GM23338 (cell line): ENCODE measurements around the gene YWHAH. TPM values are rescaled to one million over a fixed set of nuclear protein-coding genes. Genes with fewer than 3 reads are reported as not detected.

ENCODE experiments used
- ATAC-seq: fragments of 200-7000 bp; cut with Tn5 transposase; 3 replicates; pipeline ENCODE4 v1.9.1; 2020
- DNase-seq: peaks from one replicate; pipeline ENCODE4 v3.0.0-alpha.2; 2015; ENCODE audit warnings: low spot score
- H2AFZ ChIP-seq: fragments of 200-600 bp; sonication (generic); 2 replicates; pipeline ENCODE4 v1.8.0; 2016; ENCODE audit warnings: antibody characterized with exemption, mild to moderate bottlenecking, moderate library complexity
- H3F3A ChIP-seq: fragments of 200-600 bp; sonication (generic); replicated peaks from 2 replicates; pipeline ENCODE4 v1.8.0; 2017; ENCODE audit warnings: antibody characterized with exemption, mixed run types, low read depth
- H3K27ac ChIP-seq: fragments of 200-600 bp; sonication (generic); 2 replicates; pipeline ENCODE4 v1.6.1; 2016; ENCODE audit warnings: low read depth
- H3K27me3 ChIP-seq: fragments of 200-600 bp; sonication (generic); 2 replicates; pipeline ENCODE4 v1.8.0; 2016; ENCODE audit warnings: mild to moderate bottlenecking, mixed run types, moderate library complexity; ENCODE audit not compliant: insufficient read depth
- H3K36me3 ChIP-seq: fragments of 200-600 bp; sonication (generic); 2 replicates; pipeline ENCODE4 v1.8.0; 2016; ENCODE audit warnings: mild to moderate bottlenecking; ENCODE audit not compliant: insufficient read depth
- H3K4me1 ChIP-seq: fragments of 200-600 bp; sonication (generic); 2 replicates; pipeline ENCODE4 v1.8.0; 2016; ENCODE audit warnings: mild to moderate bottlenecking, moderate library complexity; ENCODE audit not compliant: insufficient read depth
- H3K4me2 ChIP-seq: fragments of 200-600 bp; sonication (generic); 2 replicates; pipeline ENCODE4 v1.7.1; 2017; ENCODE audit warnings: mixed run types
- H3K4me3 ChIP-seq: fragments of 200-600 bp; sonication (generic); 2 replicates; pipeline ENCODE4 v1.6.1; 2016; ENCODE audit warnings: mixed run types
- H3K79me2 ChIP-seq: fragments of 200-600 bp; sonication (generic); replicated peaks from 2 replicates; pipeline ENCODE4 v1.8.0; 2017; ENCODE audit warnings: mild to moderate bottlenecking; ENCODE audit not compliant: insufficient read depth
- H3K9me2 ChIP-seq: fragments of 200-600 bp; sonication (generic); 2 replicates; pipeline ENCODE4 v1.8.0; 2017; ENCODE audit not compliant: insufficient read depth
- H4K20me1 ChIP-seq: fragments of 200-600 bp; sonication (generic); replicated peaks from 2 replicates; pipeline ENCODE4 v1.8.0; 2017; ENCODE audit warnings: mild to moderate bottlenecking; ENCODE audit not compliant: insufficient read depth
- H3K27ac Mint-ChIP-seq: 2 replicates; pipeline ENCODE4 v1.8.0; 2020; ENCODE audit warnings: inconsistent platforms, mild to moderate bottlenecking, moderate library complexity, mixed read lengths
- H3K27me3 Mint-ChIP-seq: 3 replicates; pipeline ENCODE4 v1.8.0; 2022; ENCODE audit warnings: low read depth, mild to moderate bottlenecking, moderate library complexity, mixed read lengths, inconsistent platforms; ENCODE audit not compliant: insufficient read depth, poor library complexity
- H3K36me3 Mint-ChIP-seq: 3 replicates; pipeline ENCODE4 v1.8.0; 2021; ENCODE audit warnings: low read depth, mild to moderate bottlenecking, inconsistent platforms, moderate library complexity, mixed read lengths
- H3K4me1 Mint-ChIP-seq: 3 replicates; pipeline ENCODE4 v1.8.0; 2020; ENCODE audit warnings: mild to moderate bottlenecking, inconsistent platforms, mixed read lengths
- H3K4me3 Mint-ChIP-seq: 3 replicates; pipeline ENCODE4 v1.8.0; 2021; ENCODE audit warnings: moderate library complexity, mild to moderate bottlenecking, inconsistent platforms, mixed read lengths
- H3K9me3 Mint-ChIP-seq: 3 replicates; pipeline ENCODE4 v1.8.0; 2020; ENCODE audit warnings: moderate library complexity, mild to moderate bottlenecking, inconsistent platforms, mixed read lengths
- CTCF ChIP-seq, 2 experiments: fragments of 200-600 bp in 1 of 2; sonication (generic) in 1 of 2; conservative IDR thresholded peaks; 2 replicates each; pipeline versions ENCODE4 v1.5.1 to v1.6.1; 2016 to 2017; ENCODE audit warnings: antibody characterized with exemption in 2 of 2, low read depth in 2 of 2, mild to moderate bottlenecking in 2 of 2, moderate library complexity in 1 of 2
- EZH2 ChIP-seq: fragments of 200-600 bp; sonication (generic); IDR thresholded peaks from one replicate; pipeline ENCODE4 v1.8.0; 2017; ENCODE audit warnings: antibody characterized with exemption, mild to moderate bottlenecking, low read depth; ENCODE audit not compliant: unreplicated experiment
- NANOG ChIP-seq: IDR thresholded peaks from 2 replicates; pipeline ENCODE4 v1.6.1; 2016; ENCODE audit warnings: antibody characterized with exemption, borderline replicate concordance
- POLR2AphosphoS5 ChIP-seq: IDR thresholded peaks from 2 replicates; pipeline ENCODE4 v1.6.1; 2016; ENCODE audit warnings: antibody characterized with exemption, low read depth
- STAT1 ChIP-seq: IDR thresholded peaks from one replicate; pipeline ENCODE4 v1.6.1; 2016; ENCODE audit warnings: antibody characterized with exemption; ENCODE audit not compliant: unreplicated experiment
- ZNF114 ChIP-seq: fragments of 250-450 bp; sonication (Bioruptor Pico); IDR thresholded peaks from 2 replicates; pipeline ENCODE4 v1.5.0; 2020; ENCODE audit warnings: mild to moderate bottlenecking, moderate library complexity
- ZNF331 ChIP-seq: fragments of 250-450 bp; sonication (Bioruptor Pico); IDR thresholded peaks from 2 replicates; pipeline ENCODE4 v1.5.0; 2020; ENCODE audit warnings: low read depth, mild to moderate bottlenecking, moderate library complexity
- polyA plus RNA-seq: library from polyadenylated mRNA; unstranded; fragments of >200 nt; fragmentation: Nextera tagmentation; extraction: Ambion mirVana; gene quantifications from 2 replicates; pipeline ENCODE4 v1.2.1, GENCODE V29; 2016
- total RNA-seq: library from RNA; depleted of rRNA; stranded (reverse); fragments of >200 nt; shearing (Covaris generic); gene quantifications from 2 replicates; pipeline ENCODE4 v1.2.3, GENCODE V29; 2014
- TF ChIP-seq, protein P1 (sequence below): IDR thresholded peaks from 2 replicates; pipeline ENCODE4 v1.6.1; 2016; ENCODE audit warnings: antibody characterized with exemption
- TF ChIP-seq, protein P2 (sequence below): IDR thresholded peaks from one replicate; pipeline ENCODE4 v1.6.1; 2018; ENCODE audit warnings: antibody characterized with exemption; ENCODE audit not compliant: unreplicated experiment
- TF ChIP-seq, protein P3 (sequence below): fragments of 250-450 bp; sonication (Bioruptor Pico); IDR thresholded peaks from 2 replicates; pipeline ENCODE4 v1.5.0; 2020; ENCODE audit warnings: mild to moderate bottlenecking, moderate library complexity

The YWHAH gene
- total and polyA plus RNA-seq, 2 experiments from 2014 or later, result 277 to 283 TPM

DNA sequence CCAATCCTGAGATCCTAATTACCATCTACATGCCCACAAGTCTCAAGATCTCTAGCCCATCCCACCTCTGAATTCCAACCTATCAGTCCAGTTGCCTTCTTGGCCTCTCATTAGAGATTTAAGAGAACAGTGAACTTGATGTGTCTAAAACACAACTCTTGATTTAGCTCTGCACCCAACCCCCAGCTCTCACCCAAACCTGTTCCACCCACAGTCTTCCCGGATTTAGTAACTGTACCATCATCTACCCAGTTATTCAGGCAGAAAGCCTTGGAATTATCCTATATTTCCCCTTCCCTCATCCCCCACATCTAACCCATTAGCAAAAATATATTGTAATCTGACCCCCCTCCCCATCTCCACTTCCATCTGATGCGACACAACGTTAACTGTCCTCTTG, 24.0 kb upstream of the YWHAH start (continued):
- TF ChIP-seq CTCF (conservative IDR thresholded peaks at IDR 0.05; ENCODE audit: low read depth in 2 of 2), result no peak
- no peak for TF ChIP-seq NANOG
- TF ChIP-seq POLR2AphosphoS5, result no peak
- no peak for TF ChIP-seq STAT1
- no peak for TF ChIP-seq EZH2
- TF ChIP-seq ZNF331 (CRISPR knock-in tag), result no peak

GRCh38 chr22:31921106-31921505, 23.2 kb upstream of the YWHAH start:
- Histone ChIP-seq H4K20me1 (no peaks in the 10 kb centered on the region), H3K4me2 (no peak overlapping the region), H3K4me1 (no peaks in the 10 kb centered on the region; the same call in 1 of the 2 replicates), H3K27me3 (no peaks in the 10 kb centered on the region), H3K27ac (no peak overlapping the region), H3K4me3 (no peak overlapping the region), H2AFZ (no peak overlapping the region), H3K79me2 (no peaks in the 10 kb centered on the region), H3K36me3 (no peaks in the 10 kb centered on the region), H3F3A (no peaks in the 10 kb centered on the region), H3K9me2 (0 out of 2 replicates have a peak, but pooled peaks cover 5% of the 10 kb centered on the region)
- Mint-ChIP-seq H3K27ac (no peak overlapping the region), H3K9me3 (no peaks in the 10 kb centered on the region), H3K4me3 (no peak overlapping the region), H3K4me1 (no peaks in the 10 kb centered on the region), H3K27me3 (peaks cover 7% of the 10 kb centered on the region), H3K36me3 (no peaks in the 10 kb centered on the region)
- DNase-seq (no peak), ATAC-seq (no peak)
- TF ChIP-seq, protein P1, sequence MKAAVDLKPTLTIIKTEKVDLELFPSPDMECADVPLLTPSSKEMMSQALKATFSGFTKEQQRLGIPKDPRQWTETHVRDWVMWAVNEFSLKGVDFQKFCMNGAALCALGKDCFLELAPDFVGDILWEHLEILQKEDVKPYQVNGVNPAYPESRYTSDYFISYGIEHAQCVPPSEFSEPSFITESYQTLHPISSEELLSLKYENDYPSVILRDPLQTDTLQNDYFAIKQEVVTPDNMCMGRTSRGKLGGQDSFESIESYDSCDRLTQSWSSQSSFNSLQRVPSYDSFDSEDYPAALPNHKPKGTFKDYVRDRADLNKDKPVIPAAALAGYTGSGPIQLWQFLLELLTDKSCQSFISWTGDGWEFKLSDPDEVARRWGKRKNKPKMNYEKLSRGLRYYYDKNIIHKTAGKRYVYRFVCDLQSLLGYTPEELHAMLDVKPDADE, result no peak
- TF ChIP-seq POLR2AphosphoS5 (no peak), ZNF331 (CRISPR knock-in tag) (no peak), NANOG (no peak), STAT1 (no peak), ZNF114 (CRISPR knock-in tag) (no peak)
- TF ChIP-seq, protein P2, sequence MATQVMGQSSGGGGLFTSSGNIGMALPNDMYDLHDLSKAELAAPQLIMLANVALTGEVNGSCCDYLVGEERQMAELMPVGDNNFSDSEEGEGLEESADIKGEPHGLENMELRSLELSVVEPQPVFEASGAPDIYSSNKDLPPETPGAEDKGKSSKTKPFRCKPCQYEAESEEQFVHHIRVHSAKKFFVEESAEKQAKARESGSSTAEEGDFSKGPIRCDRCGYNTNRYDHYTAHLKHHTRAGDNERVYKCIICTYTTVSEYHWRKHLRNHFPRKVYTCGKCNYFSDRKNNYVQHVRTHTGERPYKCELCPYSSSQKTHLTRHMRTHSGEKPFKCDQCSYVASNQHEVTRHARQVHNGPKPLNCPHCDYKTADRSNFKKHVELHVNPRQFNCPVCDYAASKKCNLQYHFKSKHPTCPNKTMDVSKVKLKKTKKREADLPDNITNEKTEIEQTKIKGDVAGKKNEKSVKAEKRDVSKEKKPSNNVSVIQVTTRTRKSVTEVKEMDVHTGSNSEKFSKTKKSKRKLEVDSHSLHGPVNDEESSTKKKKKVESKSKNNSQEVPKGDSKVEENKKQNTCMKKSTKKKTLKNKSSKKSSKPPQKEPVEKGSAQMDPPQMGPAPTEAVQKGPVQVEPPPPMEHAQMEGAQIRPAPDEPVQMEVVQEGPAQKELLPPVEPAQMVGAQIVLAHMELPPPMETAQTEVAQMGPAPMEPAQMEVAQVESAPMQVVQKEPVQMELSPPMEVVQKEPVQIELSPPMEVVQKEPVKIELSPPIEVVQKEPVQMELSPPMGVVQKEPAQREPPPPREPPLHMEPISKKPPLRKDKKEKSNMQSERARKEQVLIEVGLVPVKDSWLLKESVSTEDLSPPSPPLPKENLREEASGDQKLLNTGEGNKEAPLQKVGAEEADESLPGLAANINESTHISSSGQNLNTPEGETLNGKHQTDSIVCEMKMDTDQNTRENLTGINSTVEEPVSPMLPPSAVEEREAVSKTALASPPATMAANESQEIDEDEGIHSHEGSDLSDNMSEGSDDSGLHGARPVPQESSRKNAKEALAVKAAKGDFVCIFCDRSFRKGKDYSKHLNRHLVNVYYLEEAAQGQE, result no peak
- TF ChIP-seq, protein P3, sequence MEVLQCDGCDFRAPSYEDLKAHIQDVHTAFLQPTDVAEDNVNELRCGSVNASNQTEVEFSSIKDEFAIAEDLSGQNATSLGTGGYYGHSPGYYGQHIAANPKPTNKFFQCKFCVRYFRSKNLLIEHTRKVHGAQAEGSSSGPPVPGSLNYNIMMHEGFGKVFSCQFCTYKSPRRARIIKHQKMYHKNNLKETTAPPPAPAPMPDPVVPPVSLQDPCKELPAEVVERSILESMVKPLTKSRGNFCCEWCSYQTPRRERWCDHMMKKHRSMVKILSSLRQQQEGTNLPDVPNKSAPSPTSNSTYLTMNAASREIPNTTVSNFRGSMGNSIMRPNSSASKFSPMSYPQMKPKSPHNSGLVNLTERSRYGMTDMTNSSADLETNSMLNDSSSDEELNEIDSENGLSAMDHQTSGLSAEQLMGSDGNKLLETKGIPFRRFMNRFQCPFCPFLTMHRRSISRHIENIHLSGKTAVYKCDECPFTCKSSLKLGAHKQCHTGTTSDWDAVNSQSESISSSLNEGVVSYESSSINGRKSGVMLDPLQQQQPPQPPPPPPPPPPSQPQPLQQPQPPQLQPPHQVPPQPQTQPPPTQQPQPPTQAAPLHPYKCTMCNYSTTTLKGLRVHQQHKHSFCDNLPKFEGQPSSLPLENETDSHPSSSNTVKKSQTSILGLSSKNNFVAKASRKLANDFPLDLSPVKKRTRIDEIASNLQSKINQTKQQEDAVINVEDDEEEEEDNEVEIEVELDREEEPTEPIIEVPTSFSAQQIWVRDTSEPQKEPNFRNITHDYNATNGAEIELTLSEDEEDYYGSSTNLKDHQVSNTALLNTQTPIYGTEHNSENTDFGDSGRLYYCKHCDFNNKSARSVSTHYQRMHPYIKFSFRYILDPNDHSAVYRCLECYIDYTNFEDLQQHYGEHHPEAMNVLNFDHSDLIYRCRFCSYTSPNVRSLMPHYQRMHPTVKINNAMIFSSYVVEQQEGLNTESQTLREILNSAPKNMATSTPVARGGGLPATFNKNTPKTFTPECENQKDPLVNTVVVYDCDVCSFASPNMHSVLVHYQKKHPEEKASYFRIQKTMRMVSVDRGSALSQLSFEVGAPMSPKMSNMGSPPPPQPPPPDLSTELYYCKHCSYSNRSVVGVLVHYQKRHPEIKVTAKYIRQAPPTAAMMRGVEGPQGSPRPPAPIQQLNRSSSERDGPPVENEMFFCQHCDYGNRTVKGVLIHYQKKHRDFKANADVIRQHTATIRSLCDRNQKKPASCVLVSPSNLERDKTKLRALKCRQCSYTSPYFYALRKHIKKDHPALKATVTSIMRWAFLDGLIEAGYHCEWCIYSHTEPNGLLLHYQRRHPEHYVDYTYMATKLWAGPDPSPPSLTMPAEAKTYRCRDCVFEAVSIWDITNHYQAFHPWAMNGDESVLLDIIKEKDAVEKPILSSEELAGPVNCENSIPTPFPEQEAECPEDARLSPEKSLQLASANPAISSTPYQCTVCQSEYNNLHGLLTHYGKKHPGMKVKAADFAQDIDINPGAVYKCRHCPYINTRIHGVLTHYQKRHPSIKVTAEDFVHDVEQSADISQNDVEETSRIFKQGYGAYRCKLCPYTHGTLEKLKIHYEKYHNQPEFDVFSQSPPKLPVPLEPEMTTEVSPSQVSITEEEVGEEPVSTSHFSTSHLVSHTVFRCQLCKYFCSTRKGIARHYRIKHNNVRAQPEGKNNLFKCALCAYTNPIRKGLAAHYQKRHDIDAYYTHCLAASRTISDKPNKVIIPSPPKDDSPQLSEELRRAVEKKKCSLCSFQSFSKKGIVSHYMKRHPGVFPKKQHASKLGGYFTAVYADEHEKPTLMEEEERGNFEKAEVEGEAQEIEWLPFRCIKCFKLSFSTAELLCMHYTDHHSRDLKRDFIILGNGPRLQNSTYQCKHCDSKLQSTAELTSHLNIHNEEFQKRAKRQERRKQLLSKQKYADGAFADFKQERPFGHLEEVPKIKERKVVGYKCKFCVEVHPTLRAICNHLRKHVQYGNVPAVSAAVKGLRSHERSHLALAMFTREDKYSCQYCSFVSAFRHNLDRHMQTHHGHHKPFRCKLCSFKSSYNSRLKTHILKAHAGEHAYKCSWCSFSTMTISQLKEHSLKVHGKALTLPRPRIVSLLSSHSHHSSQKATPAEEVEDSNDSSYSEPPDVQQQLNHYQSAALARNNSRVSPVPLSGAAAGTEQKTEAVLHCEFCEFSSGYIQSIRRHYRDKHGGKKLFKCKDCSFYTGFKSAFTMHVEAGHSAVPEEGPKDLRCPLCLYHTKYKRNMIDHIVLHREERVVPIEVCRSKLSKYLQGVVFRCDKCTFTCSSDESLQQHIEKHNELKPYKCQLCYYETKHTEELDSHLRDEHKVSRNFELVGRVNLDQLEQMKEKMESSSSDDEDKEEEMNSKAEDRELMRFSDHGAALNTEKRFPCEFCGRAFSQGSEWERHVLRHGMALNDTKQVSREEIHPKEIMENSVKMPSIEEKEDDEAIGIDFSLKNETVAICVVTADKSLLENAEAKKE, result no peak
